Sigmoid colon (tissue), 4 donors: Measurements from ENCODE around the gene LRRC45.

ENCODE experiments used
- POLR2A ChIP-seq, 2 donors: fragments of 450-650 bp; IDR thresholded peaks; one replicate each; pipeline ENCODE4 v1.6.1; 2016; ENCODE audit warnings: antibody characterized with exemption in 2 of 2, mild to moderate bottlenecking in 2 of 2, moderate library complexity in 2 of 2
- POLR2AphosphoS5 ChIP-seq, 4 donors: sonication (generic); formaldehyde crosslinking; IDR thresholded peaks; one replicate each; pipeline ENCODE4 v1.6.1; 2017; ENCODE audit warnings: antibody characterized with exemption in 4 of 4

- TF ChIP-seq POLR2AphosphoS5 (IDR thresholded peaks at IDR 0.05) (no peak), POLR2A (IDR thresholded peaks at IDR 0.05) (no peak)
These were observed 18.3 kb upstream of the LRRC45 start for GRCh38 chr17:82004517-82005455.
